GM12872 (cell line): ENCODE data around the gene PDCD2L.

Experiments
- CTCF ChIP-seq: IDR thresholded peaks from 3 replicates; pipeline ENCODE4 v1.5.1; 2011; ENCODE audit warnings: low read depth, mild to moderate bottlenecking, low read length, moderate library complexity; ENCODE audit not compliant: insufficient read depth

PDCD2L gene

GRCh38 chr19:34430738-34431625 lies 26.8 kb downstream of the PDCD2L start:
- peak; percentile 88 for TF ChIP-seq CTCF

GRCh38 chr19:34431681-34432402 lies 27.6 kb downstream of the PDCD2L start:
- no peak for TF ChIP-seq CTCF

- TF ChIP-seq CTCF = no peak
Measured at GRCh38 chr19:34432797-34433196, 28.6 kb downstream of the PDCD2L start.

- no peak for TF ChIP-seq CTCF
Measured at GRCh38 chr19:34436716-34437115, 32.5 kb downstream of the PDCD2L start.

GRCh38 chr19:34448191-34448590 lies 44.0 kb downstream of the PDCD2L start:
- no peak for TF ChIP-seq CTCF

- TF ChIP-seq CTCF = no peak
Measured at GRCh38 chr19:34452723-34453122, 48.5 kb downstream of the PDCD2L start.

- no peak for TF ChIP-seq CTCF
Measured at GRCh38 chr19:34454091-34454490, 49.9 kb downstream of the PDCD2L start.
